Effector memory CD8-positive, alpha-beta T cell (primary cell): Measurements from ENCODE around the gene DYSF.

ENCODE experiments used
- ATAC-seq: fragments of 150-1000 bp; cut with Tn5 transposase; replicated peaks from 2 replicates; pipeline ENCODE4 v1.10.0; 2021; ENCODE audit warnings: mild to moderate bottlenecking, moderate library complexity
- DNase-seq, 3 experiments: peaks; one replicate each; pipeline ENCODE4 v3.0.0; 2021
- H3K27ac Mint-ChIP-seq, 2 donors: one replicate each; pipeline ENCODE4 v1.8.0; 2022; ENCODE audit warnings: mild to moderate bottlenecking in 2 of 2, mixed read lengths in 2 of 2, moderate library complexity in 2 of 2
- H3K27me3 Mint-ChIP-seq, 2 donors: one replicate each; pipeline ENCODE4 v1.8.0; 2022; ENCODE audit warnings: mixed read lengths in 2 of 2
- H3K36me3 Mint-ChIP-seq: one replicate; pipeline ENCODE4 v1.8.0; 2022; ENCODE audit warnings: mild to moderate bottlenecking, moderate library complexity, mixed read lengths; ENCODE audit not compliant: insufficient read depth
- H3K4me1 Mint-ChIP-seq, 2 donors: one replicate each; pipeline ENCODE4 v1.8.0; 2022; ENCODE audit warnings: low read depth in 2 of 2, mixed read lengths in 2 of 2
- H3K4me3 Mint-ChIP-seq, 2 donors: one replicate each; pipeline ENCODE4 v1.8.0; 2022; ENCODE audit warnings: mild to moderate bottlenecking in 2 of 2, mixed read lengths in 2 of 2, moderate library complexity in 2 of 2
- H3K9me3 Mint-ChIP-seq, 2 donors: one replicate each; pipeline ENCODE4 v1.8.0; 2022; ENCODE audit warnings: mixed read lengths in 2 of 2

Gene DYSF

GRCh38 chr2:71609029-71609428, 155.7 kb downstream of the DYSF start:
- H3K4me3 Mint-ChIP-seq = no peak overlapping the region
- peaks cover 0 to 6% of the 10 kb centered on the region in 2 donors for H3K4me1 Mint-ChIP-seq
- no peaks in the 10 kb centered on the region for H3K36me3 Mint-ChIP-seq
- DNase-seq = no peak
- peaks cover 0 to 39% of the 10 kb centered on the region in 2 donors for H3K27me3 Mint-ChIP-seq
- no peak for ATAC-seq
- H3K9me3 Mint-ChIP-seq = no peaks in the 10 kb centered on the region
- H3K27ac Mint-ChIP-seq = no peak overlapping the region

- Mint-ChIP-seq H3K4me3 (no peak overlapping the region), H3K4me1 (peaks cover 0 to 5% of the 10 kb centered on the region in 2 donors), H3K9me3 (no peaks in the 10 kb centered on the region), H3K36me3 (no peaks in the 10 kb centered on the region), H3K27ac (no peak overlapping the region), H3K27me3 (peaks cover 0 to 38% of the 10 kb centered on the region in 2 donors)
- no peak for ATAC-seq
- no peak for DNase-seq
Measured at GRCh38 chr2:71609441-71609840, 156.1 kb downstream of the DYSF start.

- H3K27ac Mint-ChIP-seq = no peak overlapping the region
- H3K4me1 Mint-ChIP-seq = peaks cover 0 to 2% of the 10 kb centered on the region in 2 donors
- no peaks in the 10 kb centered on the region for H3K9me3 Mint-ChIP-seq
- H3K4me3 Mint-ChIP-seq = no peak overlapping the region
- H3K27me3 Mint-ChIP-seq = peaks cover 0 to 38% of the 10 kb centered on the region in 2 donors
- DNase-seq = no peak
- H3K36me3 Mint-ChIP-seq = no peaks in the 10 kb centered on the region
- ATAC-seq = no peak
Measured at GRCh38 chr2:71609958-71610357, 156.6 kb downstream of the DYSF start.

GRCh38 chr2:71610671-71611070, 157.3 kb downstream of the DYSF start:
- no peaks in the 10 kb centered on the region for H3K4me1 Mint-ChIP-seq
- ATAC-seq (no peak), DNase-seq (no peak)
- no peak overlapping the region for H3K4me3 Mint-ChIP-seq
- no peak overlapping the region for H3K27ac Mint-ChIP-seq
- H3K27me3 Mint-ChIP-seq = peaks cover 0 to 34% of the 10 kb centered on the region in 2 donors
- H3K9me3 Mint-ChIP-seq = no peaks in the 10 kb centered on the region
- no peaks in the 10 kb centered on the region for H3K36me3 Mint-ChIP-seq

- H3K4me3 Mint-ChIP-seq = no peak overlapping the region
- H3K4me1 Mint-ChIP-seq = no peaks in the 10 kb centered on the region
- H3K36me3 Mint-ChIP-seq = no peaks in the 10 kb centered on the region
- ATAC-seq = no peak
- no peak for DNase-seq
- H3K27me3 Mint-ChIP-seq = peaks cover 0 to 36% of the 10 kb centered on the region in 2 donors
- H3K9me3 Mint-ChIP-seq = no peaks in the 10 kb centered on the region
- no peak overlapping the region for H3K27ac Mint-ChIP-seq
Measured at GRCh38 chr2:71611247-71611646, 157.9 kb downstream of the DYSF start.

GRCh38 chr2:71611781-71612527, 158.6 kb downstream of the DYSF start:
- no peaks in the 10 kb centered on the region for H3K36me3 Mint-ChIP-seq
- H3K4me3 Mint-ChIP-seq = no peak overlapping the region
- no peak for ATAC-seq
- no peak overlapping the region for H3K27ac Mint-ChIP-seq
- no peaks in the 10 kb centered on the region for H3K9me3 Mint-ChIP-seq
- DNase-seq = no peak
- H3K27me3 Mint-ChIP-seq = peaks cover 0 to 29% of the 10 kb centered on the region in 2 donors
- H3K4me1 Mint-ChIP-seq = peaks cover 0 to 1% of the 10 kb centered on the region in 2 donors

- Mint-ChIP-seq H3K27ac (no peak overlapping the region), H3K4me3 (no peak overlapping the region), H3K9me3 (no peaks in the 10 kb centered on the region), H3K27me3 (peaks cover 0 to 29% of the 10 kb centered on the region in 2 donors), H3K4me1 (peaks cover 0 to 2% of the 10 kb centered on the region in 2 donors), H3K36me3 (no peaks in the 10 kb centered on the region)
- DNase-seq (no peak), ATAC-seq (no peak)
Measured at GRCh38 chr2:71612581-71613402, 159.4 kb downstream of the DYSF start.

GRCh38 chr2:71613403-71613952, 160.1 kb downstream of the DYSF start:
- no peak for ATAC-seq
- Mint-ChIP-seq H3K36me3 (no peaks in the 10 kb centered on the region), H3K4me3 (no peak overlapping the region), H3K27me3 (peaks cover 0 to 29% of the 10 kb centered on the region in 2 donors), H3K4me1 (peaks cover 0 to 2% of the 10 kb centered on the region in 2 donors), H3K9me3 (no peaks in the 10 kb centered on the region), H3K27ac (no peak overlapping the region)
- no peak for DNase-seq

GRCh38 chr2:71613953-71614925, 160.9 kb downstream of the DYSF start:
- no peak for ATAC-seq
- no peaks in the 10 kb centered on the region for H3K9me3 Mint-ChIP-seq
- no peaks in the 10 kb centered on the region for H3K36me3 Mint-ChIP-seq
- H3K27ac Mint-ChIP-seq = no peak overlapping the region
- H3K4me1 Mint-ChIP-seq = peaks cover 0 to 2% of the 10 kb centered on the region in 2 donors
- no peak for DNase-seq
- no peak overlapping the region for H3K4me3 Mint-ChIP-seq
- peaks cover 0 to 29% of the 10 kb centered on the region in 2 donors for H3K27me3 Mint-ChIP-seq

GRCh38 chr2:71614976-71615766, 161.8 kb downstream of the DYSF start:
- no peaks in the 10 kb centered on the region for H3K36me3 Mint-ChIP-seq
- H3K9me3 Mint-ChIP-seq = no peaks in the 10 kb centered on the region
- no peak overlapping the region for H3K4me3 Mint-ChIP-seq
- DNase-seq = no peak
- H3K27ac Mint-ChIP-seq = no peak overlapping the region
- peaks cover 0 to 34% of the 10 kb centered on the region in 2 donors for H3K27me3 Mint-ChIP-seq
- peaks cover 0 to 2% of the 10 kb centered on the region in 2 donors for H3K4me1 Mint-ChIP-seq
- ATAC-seq = no peak

- no peak for DNase-seq
- Mint-ChIP-seq H3K27me3 (peaks cover 0 to 35% of the 10 kb centered on the region in 2 donors), H3K27ac (no peak overlapping the region), H3K4me1 (peaks cover 0 to 2% of the 10 kb centered on the region in 2 donors), H3K4me3 (no peak overlapping the region), H3K9me3 (no peaks in the 10 kb centered on the region), H3K36me3 (no peaks in the 10 kb centered on the region)
- no peak for ATAC-seq
Measured at GRCh38 chr2:71615767-71616730, 162.7 kb downstream of the DYSF start.
